AG08396 (cell line): ENCODE data around the gene CNTN4.

Source experiments
- DNase-seq: peaks from one replicate; pipeline ENCODE4 v3.0.0; 2012; ENCODE audit warnings: low spot score, mixed read lengths

CNTN4 gene

GRCh38 chr3:3038201-3038991 lies 939.7 kb downstream of the CNTN4 start:
- no peak for DNase-seq

GRCh38 chr3:3053974-3054373 lies 955.3 kb downstream of the CNTN4 start:
- no peak for DNase-seq

GRCh38 chr3:3059645-3060044 lies 961.0 kb downstream of the CNTN4 start:
- no peak for DNase-seq

- DNase-seq: no peak
Observed at GRCh38 chr3:3064297-3064696, 965.6 kb downstream of the CNTN4 start.

- DNase-seq: no peak
Observed at GRCh38 chr3:3065876-3066275, 967.2 kb downstream of the CNTN4 start.

GRCh38 chr3:3066378-3066777 lies 967.7 kb downstream of the CNTN4 start:
- DNase-seq: no peak

- no peak for DNase-seq
Observed at GRCh38 chr3:3066910-3067309, 968.2 kb downstream of the CNTN4 start.

- DNase-seq: no peak
Observed at GRCh38 chr3:3068358-3068881, 969.8 kb downstream of the CNTN4 start.

- no peak for DNase-seq
Observed at GRCh38 chr3:3069723-3070122, 971.1 kb downstream of the CNTN4 start.

GRCh38 chr3:3071136-3071535 lies 972.5 kb downstream of the CNTN4 start:
- DNase-seq: no peak

GRCh38 chr3:3074551-3075257 lies 976.0 kb downstream of the CNTN4 start:
- DNase-seq: no peak

GRCh38 chr3:3080309-3080708 lies 981.6 kb downstream of the CNTN4 start:
- DNase-seq: no peak

GRCh38 chr3:3081381-3082233 lies 982.9 kb downstream of the CNTN4 start:
- DNase-seq: no peak

GRCh38 chr3:3082234-3082924 lies 983.7 kb downstream of the CNTN4 start:
- DNase-seq: no peak

GRCh38 chr3:3084890-3085289 lies 986.2 kb downstream of the CNTN4 start:
- no peak for DNase-seq

- no peak for DNase-seq
Observed at GRCh38 chr3:3085782-3086181, 987.1 kb downstream of the CNTN4 start.

GRCh38 chr3:3086239-3086638 lies 987.6 kb downstream of the CNTN4 start:
- no peak for DNase-seq

- DNase-seq: no peak
Observed at GRCh38 chr3:3087279-3087678, 988.6 kb downstream of the CNTN4 start.

- no peak for DNase-seq
Observed at GRCh38 chr3:3087716-3088465, 989.2 kb downstream of the CNTN4 start.

GRCh38 chr3:3089017-3089416 lies 990.4 kb downstream of the CNTN4 start:
- no peak for DNase-seq

- no peak for DNase-seq
Observed at GRCh38 chr3:3097958-3098357, 999.3 kb downstream of the CNTN4 start.
